Calu3 (cell line): Measurements from ENCODE around the gene TRIP13. TPM values are rescaled to one million over a fixed set of nuclear protein-coding genes. Genes with fewer than 3 reads are reported as not detected.

Source experiments
- BruUV-seq: library from RNA; stranded (reverse); fragments of 400-500 nt; replicated peaks from 2 replicates; lab custom pipeline; 2021; lab: Mats Ljungman, UMichigan
- CTCF ChIA-PET: fragments of 300-600 bp; sonication (Branson Sonifier 250); formaldehyde crosslinking; loops from one replicate; lab custom pipeline; 2022; ENCODE audit warnings: antibody characterized with exemption; lab: Charles Lee
- DNase-seq: peaks from one replicate; pipeline ENCODE4 v3.0.0; 2022
- H3K27ac Mint-ChIP-seq: one replicate; pipeline ENCODE4 v1.8.0; 2022; ENCODE audit warnings: mixed read lengths; ENCODE audit not compliant: unreplicated experiment
- H3K27me3 Mint-ChIP-seq: one replicate; pipeline ENCODE4 v1.8.0; 2022; ENCODE audit warnings: mixed read lengths; ENCODE audit not compliant: unreplicated experiment
- H3K36me3 Mint-ChIP-seq: one replicate; pipeline ENCODE4 v1.8.0; 2022; ENCODE audit warnings: mild to moderate bottlenecking, moderate library complexity, mixed read lengths; ENCODE audit not compliant: insufficient read depth, unreplicated experiment
- H3K4me1 Mint-ChIP-seq: one replicate; pipeline ENCODE4 v1.8.0; 2022; ENCODE audit warnings: mild to moderate bottlenecking, low read depth, mixed read lengths; ENCODE audit not compliant: unreplicated experiment
- H3K4me3 Mint-ChIP-seq: one replicate; pipeline ENCODE4 v1.8.0; 2022; ENCODE audit warnings: mild to moderate bottlenecking, low read depth, moderate library complexity, mixed read lengths; ENCODE audit not compliant: unreplicated experiment
- H3K9me3 Mint-ChIP-seq: one replicate; pipeline ENCODE4 v1.8.0; 2022; ENCODE audit warnings: low read depth, mixed read lengths; ENCODE audit not compliant: unreplicated experiment
- intact Hi-C: fragments of 100-400 bp; cut with micrococcal nuclease; formaldehyde crosslinking; loops from one replicate; pipeline ENCODE4 v1.10.0; 2022; ENCODE audit not compliant: unreplicated experiment
- total RNA-seq: library from RNA; stranded (reverse); gene quantifications from 2 replicates; pipeline ENCODE4 v1.2.3, GENCODE V29; 2022
- TF ChIP-seq, protein P1 (sequence below): fragments of 200-600 bp; IDR thresholded peaks from one replicate; pipeline ENCODE4 v1.8.0; 2022; ENCODE audit warnings: antibody characterized with exemption; ENCODE audit not compliant: unreplicated experiment

The TRIP13 gene
- total RNA-seq, 1 experiment from 2014 or later, result 29.9 TPM

DNA sequence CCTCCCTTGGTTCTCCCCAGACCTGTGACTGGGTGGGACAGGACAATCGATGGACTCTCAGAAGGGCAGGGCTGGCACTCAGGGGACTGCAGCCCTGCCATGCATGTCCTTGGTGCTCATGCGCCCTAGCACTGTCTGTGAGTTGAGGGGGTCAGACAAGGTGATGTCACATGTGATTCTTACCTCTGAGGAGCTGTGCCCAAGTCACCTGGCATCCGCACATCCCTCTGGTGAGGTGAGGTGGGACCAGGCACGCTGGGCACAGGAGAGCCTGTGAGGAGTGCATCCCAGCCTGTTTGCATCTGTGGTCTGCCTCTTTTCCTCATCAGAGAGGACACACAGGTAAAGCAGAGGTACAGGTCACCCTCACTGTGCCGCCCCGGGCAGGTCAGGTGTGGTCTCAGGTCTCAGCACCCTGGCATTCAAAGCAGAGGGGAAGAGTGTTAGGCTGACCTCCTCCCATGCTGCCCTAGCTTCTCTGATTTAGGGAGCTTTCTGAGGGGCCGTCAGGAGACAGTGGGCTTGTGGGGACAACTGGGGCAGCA lies 14.8 kb downstream of the TRIP13 start:
- H3K36me3 Mint-ChIP-seq, result peaks cover 13% of the 10 kb centered on the region
- no peak for DNase-seq
- no peak overlapping the region for H3K27ac Mint-ChIP-seq
- H3K27me3 Mint-ChIP-seq, result no peaks in the 10 kb centered on the region
- TF ChIP-seq, protein P1, sequence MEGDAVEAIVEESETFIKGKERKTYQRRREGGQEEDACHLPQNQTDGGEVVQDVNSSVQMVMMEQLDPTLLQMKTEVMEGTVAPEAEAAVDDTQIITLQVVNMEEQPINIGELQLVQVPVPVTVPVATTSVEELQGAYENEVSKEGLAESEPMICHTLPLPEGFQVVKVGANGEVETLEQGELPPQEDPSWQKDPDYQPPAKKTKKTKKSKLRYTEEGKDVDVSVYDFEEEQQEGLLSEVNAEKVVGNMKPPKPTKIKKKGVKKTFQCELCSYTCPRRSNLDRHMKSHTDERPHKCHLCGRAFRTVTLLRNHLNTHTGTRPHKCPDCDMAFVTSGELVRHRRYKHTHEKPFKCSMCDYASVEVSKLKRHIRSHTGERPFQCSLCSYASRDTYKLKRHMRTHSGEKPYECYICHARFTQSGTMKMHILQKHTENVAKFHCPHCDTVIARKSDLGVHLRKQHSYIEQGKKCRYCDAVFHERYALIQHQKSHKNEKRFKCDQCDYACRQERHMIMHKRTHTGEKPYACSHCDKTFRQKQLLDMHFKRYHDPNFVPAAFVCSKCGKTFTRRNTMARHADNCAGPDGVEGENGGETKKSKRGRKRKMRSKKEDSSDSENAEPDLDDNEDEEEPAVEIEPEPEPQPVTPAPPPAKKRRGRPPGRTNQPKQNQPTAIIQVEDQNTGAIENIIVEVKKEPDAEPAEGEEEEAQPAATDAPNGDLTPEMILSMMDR, result no peak
- BruUV-seq, result no TSS peak
- CTCF ChIA-PET, result no interaction called here
- H3K9me3 Mint-ChIP-seq, result no peaks in the 10 kb centered on the region
- peaks cover 4% of the 10 kb centered on the region for H3K4me1 Mint-ChIP-seq
- intact Hi-C loops, result no loop called here
- H3K4me3 Mint-ChIP-seq, result no peak overlapping the region

DNA sequence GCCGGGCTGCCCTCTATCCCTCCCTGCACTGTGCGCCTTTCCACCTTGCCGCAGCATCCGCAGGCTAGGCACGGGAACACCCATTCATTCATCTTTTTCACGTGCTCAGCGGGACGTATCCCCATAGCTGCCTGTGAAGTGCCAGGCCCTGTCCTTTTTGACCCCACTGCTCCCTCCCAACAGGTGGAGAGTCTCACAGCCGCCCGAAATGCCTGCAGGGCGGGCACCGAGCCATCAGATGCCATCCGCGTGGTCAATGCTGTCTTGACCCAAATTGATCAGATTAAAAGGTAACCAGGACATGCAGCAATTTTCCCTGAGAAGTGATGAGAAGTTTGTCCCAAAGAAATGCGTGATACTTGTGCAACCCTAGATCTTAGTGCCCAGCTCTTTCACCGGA lies 15.5 kb downstream of the TRIP13 start:
- no peaks in the 10 kb centered on the region for H3K4me1 Mint-ChIP-seq
- no peaks in the 10 kb centered on the region for H3K9me3 Mint-ChIP-seq
- no peaks in the 10 kb centered on the region for H3K27me3 Mint-ChIP-seq
- intact Hi-C loops, result no loop called here
- no peak overlapping the region for H3K4me3 Mint-ChIP-seq
- BruUV-seq, result no TSS peak
- CTCF ChIA-PET, result no interaction called here
- H3K36me3 Mint-ChIP-seq, result peaks cover 20% of the 10 kb centered on the region
- H3K27ac Mint-ChIP-seq, result no peak overlapping the region
- no peak for DNase-seq
- TF ChIP-seq, protein P1, result no peak

DNA sequence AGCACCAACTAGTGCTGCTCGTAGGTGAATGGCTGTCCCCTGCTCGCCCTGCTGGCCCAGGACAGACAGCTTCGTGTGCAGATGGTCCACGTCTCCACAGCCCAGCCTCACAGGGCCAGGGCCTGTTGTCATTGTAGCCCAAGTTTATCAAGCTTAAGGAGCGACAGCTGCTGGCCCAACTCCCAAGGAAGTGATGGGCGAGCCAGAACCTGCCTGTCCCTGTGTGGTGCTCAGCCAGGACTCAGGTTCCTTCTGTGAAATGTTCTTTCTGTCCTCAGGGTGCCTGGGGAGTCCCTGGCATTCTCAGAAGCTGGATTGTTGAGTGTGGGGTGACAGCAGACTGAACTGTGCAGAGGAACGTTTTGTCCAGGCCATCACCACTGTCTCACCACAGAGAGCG lies 16.4 kb downstream of the TRIP13 start:
- H3K36me3 Mint-ChIP-seq, result peaks cover 20% of the 10 kb centered on the region
- no peaks in the 10 kb centered on the region for H3K9me3 Mint-ChIP-seq
- DNase-seq, result no peak
- H3K27ac Mint-ChIP-seq, result no peak overlapping the region
- CTCF ChIA-PET, result no interaction called here
- TF ChIP-seq, protein P1, result no peak
- no peaks in the 10 kb centered on the region for H3K27me3 Mint-ChIP-seq
- BruUV-seq, result no TSS peak
- H3K4me1 Mint-ChIP-seq, result no peaks in the 10 kb centered on the region
- intact Hi-C loops, result no loop called here
- H3K4me3 Mint-ChIP-seq, result no peak overlapping the region

DNA sequence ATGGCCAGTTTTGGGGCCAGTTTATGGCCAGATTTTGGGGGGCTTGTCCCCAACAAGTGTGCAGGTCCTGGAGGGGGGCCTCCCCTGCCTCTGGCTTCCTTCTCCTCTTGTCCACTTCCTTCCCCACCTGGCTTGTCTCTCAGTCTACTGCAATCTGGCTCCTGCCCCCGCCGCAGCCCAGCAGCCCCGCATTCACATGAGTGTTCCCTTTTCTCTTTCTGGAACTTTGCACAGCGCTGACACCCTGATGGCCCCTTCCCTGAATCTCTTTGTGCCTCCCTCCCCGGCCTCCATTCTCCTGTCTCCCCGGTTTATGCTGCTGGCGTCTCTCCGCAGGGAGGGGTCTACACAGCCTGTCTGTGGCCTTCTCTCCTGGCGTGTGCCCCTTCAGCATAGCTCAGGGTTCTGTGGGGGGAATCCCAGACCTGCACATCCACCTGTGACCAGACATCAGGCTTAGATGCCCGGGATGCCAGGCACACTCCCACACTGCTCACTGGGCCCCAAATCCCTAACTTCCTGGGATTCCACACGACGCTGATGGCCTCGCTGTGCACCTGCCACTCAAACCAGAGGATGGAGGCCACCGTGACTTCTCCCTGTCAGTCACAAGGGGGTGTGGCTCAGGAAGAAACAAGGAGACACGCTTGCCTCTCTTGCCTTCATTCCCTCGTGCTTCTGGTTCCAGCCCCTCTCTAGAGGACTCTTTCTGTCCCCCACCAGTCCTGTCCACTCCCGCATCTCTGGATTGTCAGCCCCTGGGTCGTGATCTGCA lies 17.5 kb downstream of the TRIP13 start:
- H3K4me3 Mint-ChIP-seq, result no peak overlapping the region
- H3K36me3 Mint-ChIP-seq, result peaks cover 26% of the 10 kb centered on the region
- no TSS peak for BruUV-seq
- no peaks in the 10 kb centered on the region for H3K27me3 Mint-ChIP-seq
- DNase-seq, result no peak
- TF ChIP-seq, protein P1, result no peak
- no peaks in the 10 kb centered on the region for H3K4me1 Mint-ChIP-seq
- no peaks in the 10 kb centered on the region for H3K9me3 Mint-ChIP-seq
- no peak overlapping the region for H3K27ac Mint-ChIP-seq
- CTCF ChIA-PET, result no interaction called here
- intact Hi-C loops, result no loop called here
